Measurements from ENCODE around the gene KCNJ18.
A peak's percentile ranks its signal among the peaks of the same experiment; 100 is the strongest.
"Not testable (repeated sequence)": the region's sequence is repeated elsewhere in the genome, so short reads cannot be mapped to it uniquely, and the experiment has no call there.

KCNJ18 gene

DNA sequence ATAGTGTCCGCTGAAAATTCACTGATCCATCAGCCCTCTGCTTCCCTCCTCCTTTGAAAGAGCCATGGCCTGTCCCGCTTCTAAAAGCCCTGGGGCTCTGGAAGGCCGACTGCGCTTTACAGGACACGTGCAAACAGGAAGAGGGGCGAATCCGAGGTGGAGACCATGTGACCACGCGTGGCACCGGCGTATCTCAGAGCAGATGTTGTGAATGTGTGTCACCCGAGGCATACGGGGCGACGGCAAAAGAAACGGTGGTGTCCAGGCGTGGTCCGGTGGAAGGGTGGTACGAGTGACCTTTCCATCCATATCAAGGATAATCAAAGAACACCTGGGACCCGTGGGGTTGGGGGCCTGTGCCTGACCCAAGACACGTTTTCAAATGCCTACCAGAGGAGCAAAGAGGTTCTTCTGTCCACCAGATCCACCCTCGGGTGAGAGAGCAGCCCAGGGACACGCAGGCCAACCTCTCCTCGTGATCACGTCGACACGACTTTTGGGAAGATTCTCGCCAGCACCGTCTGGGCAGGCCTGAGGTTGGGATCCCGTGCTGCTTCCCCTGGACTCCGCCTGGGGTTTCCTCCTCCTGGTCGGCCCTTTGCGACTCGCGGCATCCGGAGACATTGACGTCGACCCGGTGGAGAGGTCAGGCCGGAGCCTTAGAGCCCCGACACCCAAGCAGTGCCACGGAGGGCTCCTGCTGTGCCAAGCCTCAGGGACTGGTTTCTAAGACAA lies 7.1 kb upstream of the KCNJ18 start:
- not testable (repeated sequence) for DNase-seq (ENCODE audit: low read depth)

DNA sequence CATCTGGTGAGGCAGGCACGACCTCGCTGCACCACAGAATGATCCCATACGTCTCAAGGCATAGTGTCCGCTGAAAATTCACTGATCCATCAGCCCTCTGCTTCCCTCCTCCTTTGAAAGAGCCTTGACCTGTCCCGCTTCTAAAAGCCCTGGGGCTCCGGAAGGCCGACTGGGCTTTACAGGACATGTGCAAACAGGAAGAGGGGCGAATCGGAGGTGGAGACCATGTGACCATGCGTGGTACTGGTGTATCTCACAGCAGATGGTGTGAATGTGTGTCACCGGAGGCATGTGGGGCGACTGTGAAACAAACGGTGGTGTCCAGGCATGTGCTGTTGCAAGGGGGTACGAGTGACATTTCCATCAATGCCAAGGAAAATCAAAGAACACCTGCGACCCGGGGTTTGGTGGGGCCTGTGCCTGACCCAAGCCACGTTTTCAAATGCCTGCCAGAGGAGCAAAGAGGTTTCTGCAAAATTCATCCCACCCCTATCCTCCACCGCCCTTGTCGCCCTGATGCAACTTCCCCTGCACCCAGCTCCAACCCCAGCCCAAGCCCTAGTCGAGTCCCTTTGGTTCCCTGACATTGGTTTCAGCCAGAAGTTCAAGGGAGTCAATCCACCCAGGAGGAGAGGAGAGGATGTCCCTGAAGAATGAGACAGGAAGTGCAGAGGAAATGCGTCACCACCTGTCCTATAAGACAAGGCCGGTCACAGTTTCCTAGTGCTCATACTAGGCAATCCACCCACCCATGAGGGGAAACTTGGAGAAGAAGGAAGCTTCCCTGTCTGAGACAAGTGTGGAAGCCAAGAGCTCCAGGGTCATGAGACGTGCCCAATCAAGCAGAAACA lies 5.9 kb upstream of the KCNJ18 start:
- no peak for DNase-seq (ENCODE audit: low read depth)

DNA sequence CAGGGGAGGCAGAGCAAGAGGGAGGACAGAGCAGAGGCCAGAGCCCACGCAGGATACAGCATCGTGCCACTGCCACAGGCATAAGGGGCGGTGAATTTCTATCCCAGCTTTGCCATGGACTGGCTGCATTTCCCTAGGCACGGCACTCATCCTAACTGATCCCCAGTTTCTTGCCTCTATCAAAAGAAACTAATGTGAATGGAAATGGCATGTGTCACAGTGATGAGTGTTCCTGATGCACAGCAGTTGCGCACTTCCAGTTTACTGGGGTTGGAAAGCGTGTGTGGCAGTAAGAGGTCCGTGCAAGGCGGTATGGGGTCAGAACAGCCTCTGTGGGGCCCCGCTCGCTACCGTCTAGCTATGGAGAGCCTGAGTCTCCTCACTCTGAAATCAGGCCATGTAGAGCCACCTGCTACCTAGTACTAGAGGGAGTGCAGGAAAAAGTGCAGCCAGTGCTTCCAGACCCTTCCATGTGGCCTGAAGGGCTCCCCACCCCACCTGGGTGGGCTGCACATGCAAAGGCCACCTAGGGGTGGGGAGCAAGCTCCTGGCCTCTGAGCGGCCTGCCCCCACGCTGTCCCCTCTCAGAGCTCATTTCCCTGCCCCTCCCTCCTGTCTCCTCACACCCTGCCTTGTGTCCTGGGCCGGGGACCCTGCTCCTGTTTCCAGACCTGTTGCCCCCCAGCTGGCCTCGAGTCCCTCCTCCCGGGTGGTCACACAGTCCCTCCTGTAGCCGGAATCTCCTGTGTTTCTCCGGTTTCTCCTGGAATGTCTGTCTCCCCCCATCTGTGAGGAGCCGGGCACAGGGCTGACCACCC lies 5.0 kb upstream of the KCNJ18 start:
- no peak for DNase-seq (ENCODE audit: low read depth)

DNA sequence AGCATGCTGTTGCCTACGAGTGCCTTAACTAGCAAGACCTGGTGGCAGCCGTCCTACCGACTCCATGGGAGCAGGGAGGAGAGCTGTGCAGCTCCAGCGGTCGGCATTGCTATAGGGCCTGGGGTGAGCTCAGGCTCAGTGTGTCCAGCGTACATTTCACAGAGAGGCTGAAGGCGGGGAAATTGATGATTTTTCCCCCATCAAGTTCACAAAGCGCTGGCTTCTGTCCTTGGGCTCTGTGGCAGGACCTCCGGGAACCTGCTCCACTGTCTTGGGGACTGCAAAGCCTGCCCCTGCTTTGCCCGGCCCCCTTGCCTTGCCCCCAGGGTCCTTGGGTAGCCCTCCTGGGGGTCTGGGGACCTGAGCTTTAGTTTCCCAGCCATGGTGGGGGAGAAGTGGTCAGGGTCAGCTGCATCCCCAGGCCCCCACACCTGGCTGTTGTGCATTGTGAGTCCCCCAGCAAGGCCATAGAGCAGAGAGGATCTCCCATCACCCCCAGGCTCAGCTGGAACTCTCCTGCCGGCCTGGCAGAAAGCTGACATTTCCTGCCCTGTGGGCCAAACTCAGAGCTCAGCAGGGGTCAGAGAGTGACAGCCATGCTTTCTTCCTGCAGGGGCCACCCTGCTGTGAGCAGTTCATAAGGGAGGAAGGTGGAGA lies 3.9 kb upstream of the KCNJ18 start:
- DNase-seq (ENCODE audit: low read depth): no peak

GRCh38 chr17:21689604-21690003 lies 2.7 kb upstream of the KCNJ18 start:
- DNase-seq (ENCODE audit: low read depth): peak; percentile 91

- DNase-seq (ENCODE audit: low read depth): not testable (repeated sequence)
Measured at GRCh38 chr17:21690811-21691210, 1.5 kb upstream of the KCNJ18 start.

DNA sequence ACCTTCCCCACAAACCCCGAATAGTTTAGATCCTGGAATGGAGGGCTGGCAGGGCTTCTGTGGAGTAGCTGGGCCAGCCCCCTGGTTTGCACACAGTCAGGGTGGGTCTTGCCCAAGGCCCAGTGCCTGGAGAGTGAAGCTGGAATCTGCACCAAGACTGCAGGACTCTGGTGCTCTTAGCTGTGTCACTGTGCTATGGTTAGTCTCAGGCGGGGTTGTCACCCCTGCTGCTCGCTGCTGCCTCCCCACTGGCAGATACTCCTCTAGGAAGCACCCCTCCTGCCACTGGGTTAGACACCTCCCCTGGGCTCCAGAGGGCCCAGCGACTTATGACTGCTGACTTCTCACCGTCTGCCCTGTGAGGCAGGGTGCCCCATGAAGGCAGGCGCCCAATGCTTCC lies 842 bp upstream of the KCNJ18 start:
- DNase-seq (ENCODE audit: low read depth): not testable (repeated sequence)

DNA sequence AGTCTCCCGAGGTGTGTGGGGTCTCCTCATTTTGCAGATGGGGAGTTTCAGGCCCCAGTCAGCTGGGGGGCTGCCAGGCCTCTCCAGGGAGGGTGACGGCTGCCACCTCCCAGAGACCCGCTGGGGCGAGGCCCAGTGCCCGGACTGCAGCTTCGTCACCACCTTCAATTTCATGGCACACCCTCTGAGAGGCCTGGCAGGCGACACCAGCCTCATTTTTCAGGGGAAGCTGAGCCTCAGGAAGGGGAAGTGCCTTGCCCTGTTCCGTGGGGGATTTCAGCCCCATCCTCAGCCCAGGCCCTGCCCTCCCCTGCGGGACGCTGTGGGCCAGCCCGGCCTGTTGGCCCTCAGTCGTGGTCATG lies 362 bp downstream of the KCNJ18 start:
- not testable (repeated sequence) for DNase-seq (ENCODE audit: low read depth)

DNA sequence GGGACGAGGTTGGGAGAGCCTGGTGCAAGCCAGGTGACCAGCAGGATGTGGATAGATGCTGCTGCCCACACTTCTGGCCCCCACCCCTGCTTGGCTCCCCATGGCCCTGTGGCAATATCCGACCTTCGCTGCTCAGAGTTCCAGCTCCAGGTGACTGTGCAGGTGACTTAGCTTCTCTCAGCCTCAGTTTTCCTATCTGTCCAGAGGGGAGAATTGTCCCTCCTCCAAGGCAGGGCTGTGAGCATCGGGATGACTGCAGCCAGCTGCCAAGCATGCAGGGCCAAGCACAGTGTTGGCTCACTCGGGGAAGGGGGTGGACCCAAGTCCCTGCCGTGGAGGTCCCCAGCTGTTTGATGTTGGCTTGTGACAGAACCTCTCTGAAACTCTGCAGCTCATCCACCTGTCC lies 1.1 kb downstream of the KCNJ18 start:
- DNase-seq (ENCODE audit: low read depth): not testable (repeated sequence)

GRCh38 chr17:21693937-21694336 lies 1.6 kb downstream of the KCNJ18 start:
- not testable (repeated sequence) for DNase-seq (ENCODE audit: low read depth)

GRCh38 chr17:21696227-21696626 lies 3.9 kb downstream of the KCNJ18 start:
- not testable (repeated sequence) for DNase-seq (ENCODE audit: low read depth)

GRCh38 chr17:21696842-21697507 lies 4.7 kb downstream of the KCNJ18 start:
- not testable (repeated sequence) for DNase-seq (ENCODE audit: low read depth)

DNA sequence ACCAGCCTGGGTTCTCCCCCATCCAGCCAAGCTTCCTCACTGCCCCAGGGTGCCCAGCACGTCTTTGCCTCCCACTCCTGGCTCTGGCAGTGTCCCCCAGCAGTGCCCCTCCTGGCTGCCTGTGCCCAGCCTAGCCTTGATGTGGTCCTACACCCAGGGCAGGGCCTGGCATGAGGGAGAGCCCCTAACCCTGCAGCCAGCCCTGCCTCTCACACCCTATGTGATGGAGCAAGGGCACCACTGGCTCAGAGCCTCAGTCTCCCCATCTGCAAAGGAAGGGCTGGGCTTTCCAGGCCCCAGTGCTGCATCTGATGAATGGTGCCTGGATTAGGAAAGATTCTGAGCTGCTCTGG lies 5.2 kb downstream of the KCNJ18 start:
- DNase-seq (ENCODE audit: low read depth): not testable (repeated sequence)

GRCh38 chr17:21698437-21699075 lies 6.2 kb downstream of the KCNJ18 start:
- not testable (repeated sequence) for DNase-seq (ENCODE audit: low read depth)

DNA sequence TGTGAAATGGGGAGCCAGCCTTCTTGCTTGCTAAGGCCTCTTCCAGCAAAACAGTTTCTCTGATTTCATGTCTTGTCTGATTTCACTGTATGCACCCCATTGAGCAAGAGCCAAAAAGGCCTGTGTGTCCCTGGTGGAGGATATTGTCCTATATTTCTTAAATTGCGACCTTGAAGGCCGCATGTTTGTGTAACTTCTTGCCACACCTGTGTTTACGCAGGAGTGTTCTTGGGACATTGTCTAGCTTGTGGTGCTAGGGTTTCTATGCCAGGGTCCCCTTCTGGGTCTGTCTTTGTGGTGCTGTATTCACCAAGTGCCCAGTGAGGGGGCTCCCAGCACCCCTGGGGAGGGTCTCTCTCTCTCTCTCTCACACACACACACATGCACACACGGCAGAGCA lies 6.8 kb downstream of the KCNJ18 start:
- DNase-seq (ENCODE audit: low read depth): not testable (repeated sequence)

- not testable (repeated sequence) for DNase-seq (ENCODE audit: low read depth)
Measured at GRCh38 chr17:21699573-21700236, 7.4 kb downstream of the KCNJ18 start.

DNA sequence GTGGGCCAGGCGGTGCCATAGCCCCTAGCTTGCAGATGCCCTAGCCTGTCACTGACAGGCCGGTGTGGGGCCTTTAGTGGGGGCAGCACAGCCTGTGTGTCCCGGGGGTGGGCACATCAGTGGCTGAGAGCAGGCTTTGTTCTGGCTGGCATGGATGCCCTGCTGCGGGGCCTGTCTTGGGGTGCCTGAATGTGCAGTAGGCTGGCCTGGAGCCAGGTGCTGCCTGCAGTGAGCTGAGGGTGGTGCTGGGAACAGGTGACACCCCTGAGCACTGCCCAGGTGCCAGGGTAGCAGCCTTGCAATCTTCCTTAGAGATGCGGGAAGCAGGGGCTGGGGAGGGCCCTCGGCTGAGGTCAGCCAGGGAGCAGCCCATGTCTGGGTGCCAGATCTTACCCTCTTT lies 8.8 kb downstream of the KCNJ18 start:
- not testable (repeated sequence) for DNase-seq (ENCODE audit: low read depth)

GRCh38 chr17:21702029-21702428 lies 9.7 kb downstream of the KCNJ18 start:
- DNase-seq (ENCODE audit: low read depth): not testable (repeated sequence)

DNA sequence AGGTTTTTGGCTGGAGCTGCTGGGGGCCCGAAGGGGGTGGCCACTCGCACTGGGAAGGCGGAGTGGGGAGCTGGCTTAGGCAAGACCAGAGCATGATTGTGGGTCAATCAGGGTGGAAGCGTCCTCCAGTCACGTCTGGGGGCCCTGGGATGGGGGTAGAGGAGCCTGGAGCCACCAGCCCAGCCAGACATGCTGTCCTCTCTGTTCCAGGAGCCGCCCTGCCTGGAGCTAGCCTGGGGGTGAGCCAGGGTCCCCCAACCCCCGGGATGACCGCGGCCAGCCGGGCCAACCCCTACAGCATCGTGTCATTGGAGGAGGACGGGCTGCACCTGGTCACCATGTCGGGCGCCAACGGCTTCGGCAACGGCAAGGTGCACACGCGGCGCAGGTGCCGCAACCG lies 10.2 kb downstream of the KCNJ18 start:
- DNase-seq (ENCODE audit: low read depth): not testable (repeated sequence)

DNA sequence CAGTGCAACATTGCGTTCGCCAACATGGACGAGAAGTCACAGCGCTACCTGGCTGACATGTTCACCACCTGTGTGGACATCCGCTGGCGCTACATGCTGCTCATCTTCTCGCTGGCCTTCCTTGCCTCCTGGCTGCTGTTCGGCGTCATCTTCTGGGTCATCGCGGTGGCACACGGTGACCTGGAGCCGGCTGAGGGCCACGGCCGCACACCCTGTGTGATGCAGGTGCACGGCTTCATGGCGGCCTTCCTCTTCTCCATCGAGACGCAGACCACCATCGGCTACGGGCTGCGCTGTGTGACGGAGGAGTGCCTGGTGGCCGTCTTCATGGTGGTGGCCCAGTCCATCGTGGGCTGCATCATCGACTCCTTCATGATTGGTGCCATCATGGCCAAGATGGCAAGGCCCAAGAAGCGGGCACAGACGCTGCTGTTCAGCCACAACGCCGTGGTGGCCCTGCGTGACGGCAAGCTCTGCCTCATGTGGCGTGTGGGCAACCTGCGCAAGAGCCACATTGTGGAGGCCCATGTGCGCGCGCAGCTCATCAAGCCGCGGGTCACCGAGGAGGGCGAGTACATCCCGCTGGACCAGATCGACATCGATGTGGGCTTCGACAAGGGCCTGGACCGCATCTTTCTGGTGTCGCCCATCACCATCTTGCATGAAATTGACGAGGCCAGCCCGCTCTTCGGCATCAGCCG lies 10.8 kb downstream of the KCNJ18 start:
- DNase-seq (ENCODE audit: low read depth): not testable (repeated sequence)

Data from EH (cell line).